MCF 10A (cell line): ENCODE data around the gene CHCHD3. TPM values are rescaled to one million over a fixed set of nuclear protein-coding genes. Genes with fewer than 3 reads are reported as not detected.

ENCODE experiments used
- BruUV-seq: library from RNA; stranded (reverse); fragments of 400-500 nt; replicated peaks from 2 replicates; lab custom pipeline; 2021; lab: Mats Ljungman, UMichigan
- CTCF ChIA-PET: fragments of 300-600 bp; sonication (Branson Sonifier 250); formaldehyde crosslinking; extraction: SDS; loops from one replicate; lab custom pipeline; 2021; ENCODE audit warnings: antibody characterized with exemption, inconsistent platforms; lab: Yijun Ruan, JAX
- POLR2A ChIA-PET: fragments of 300-600, 350-650 bp; sonication (Branson Sonifier 250); formaldehyde crosslinking; extraction: SDS; loops from one replicate; lab custom pipeline; 2020; ENCODE audit warnings: antibody characterized with exemption, inconsistent platforms; lab: Yijun Ruan, JAX
- DNase-seq: peaks from one replicate; pipeline ENCODE4 v3.0.0-alpha.2; 2018; ENCODE audit not compliant: unreplicated experiment
- H3K27ac Mint-ChIP-seq: one replicate; pipeline ENCODE4 v1.8.0; 2022; ENCODE audit warnings: mild to moderate bottlenecking, low read depth, mixed read lengths; ENCODE audit not compliant: unreplicated experiment
- H3K27me3 Mint-ChIP-seq: one replicate; pipeline ENCODE4 v1.8.0; 2022; ENCODE audit warnings: mixed read lengths; ENCODE audit not compliant: insufficient read depth, unreplicated experiment
- H3K36me3 Mint-ChIP-seq: one replicate; pipeline ENCODE4 v1.8.0; 2022; ENCODE audit warnings: mild to moderate bottlenecking, moderate library complexity, mixed read lengths; ENCODE audit not compliant: insufficient read depth, unreplicated experiment
- H3K4me1 Mint-ChIP-seq: one replicate; pipeline ENCODE4 v1.8.0; 2022; ENCODE audit warnings: mixed read lengths; ENCODE audit not compliant: insufficient read depth, unreplicated experiment
- H3K4me3 Mint-ChIP-seq: one replicate; pipeline ENCODE4 v1.8.0; 2022; ENCODE audit warnings: mild to moderate bottlenecking, moderate library complexity, mixed read lengths; ENCODE audit not compliant: unreplicated experiment
- H3K9me3 Mint-ChIP-seq: one replicate; pipeline ENCODE4 v1.8.0; 2022; ENCODE audit warnings: mixed read lengths; ENCODE audit not compliant: unreplicated experiment
- intact Hi-C: fragments of 100-400 bp; cut with micrococcal nuclease; formaldehyde crosslinking; loops from 2 replicates; pipeline ENCODE4 v1.14.1; 2022
- total RNA-seq: library from RNA; stranded (reverse); gene quantifications from 2 replicates; pipeline ENCODE4 v1.2.3, GENCODE V29; 2022
- TF ChIP-seq, protein P1 (sequence below): fragments of 200-600 bp; IDR thresholded peaks from one replicate; pipeline ENCODE4 v1.8.0; 2022; ENCODE audit warnings: antibody characterized with exemption, mild to moderate bottlenecking; ENCODE audit not compliant: unreplicated experiment

The CHCHD3 gene
- total RNA-seq, 1 experiment from 2014 or later, result 102 TPM

DNA sequence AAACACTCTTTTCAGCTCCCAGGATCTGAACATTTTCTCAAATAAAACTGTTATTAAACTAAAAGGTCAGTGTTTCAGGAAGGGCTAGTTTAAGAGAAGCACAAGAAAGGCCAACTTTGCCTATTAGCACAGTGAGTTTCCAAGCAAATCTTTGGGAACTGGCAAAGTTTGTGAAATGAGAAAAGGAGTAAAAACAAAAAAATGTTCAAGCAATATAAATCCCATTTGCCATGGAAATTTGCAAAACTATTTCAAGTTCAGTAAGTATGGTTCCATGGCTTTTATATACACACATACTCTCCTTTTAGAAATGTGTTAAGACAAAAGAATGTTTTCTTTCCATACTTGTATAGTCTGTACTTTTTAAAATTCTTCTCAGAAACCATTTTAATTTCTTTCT, 51.5 kb downstream of the CHCHD3 start:
- BruUV-seq, result no TSS peak
- no peaks in the 10 kb centered on the region for H3K36me3 Mint-ChIP-seq
- no peak overlapping the region for H3K27ac Mint-ChIP-seq
- intact Hi-C loops, result loop anchor here (5.0 kb wide), 1 partner anchor 563 kb away; no protein-coding TSS in a partner anchor
- TF ChIP-seq, protein P1, sequence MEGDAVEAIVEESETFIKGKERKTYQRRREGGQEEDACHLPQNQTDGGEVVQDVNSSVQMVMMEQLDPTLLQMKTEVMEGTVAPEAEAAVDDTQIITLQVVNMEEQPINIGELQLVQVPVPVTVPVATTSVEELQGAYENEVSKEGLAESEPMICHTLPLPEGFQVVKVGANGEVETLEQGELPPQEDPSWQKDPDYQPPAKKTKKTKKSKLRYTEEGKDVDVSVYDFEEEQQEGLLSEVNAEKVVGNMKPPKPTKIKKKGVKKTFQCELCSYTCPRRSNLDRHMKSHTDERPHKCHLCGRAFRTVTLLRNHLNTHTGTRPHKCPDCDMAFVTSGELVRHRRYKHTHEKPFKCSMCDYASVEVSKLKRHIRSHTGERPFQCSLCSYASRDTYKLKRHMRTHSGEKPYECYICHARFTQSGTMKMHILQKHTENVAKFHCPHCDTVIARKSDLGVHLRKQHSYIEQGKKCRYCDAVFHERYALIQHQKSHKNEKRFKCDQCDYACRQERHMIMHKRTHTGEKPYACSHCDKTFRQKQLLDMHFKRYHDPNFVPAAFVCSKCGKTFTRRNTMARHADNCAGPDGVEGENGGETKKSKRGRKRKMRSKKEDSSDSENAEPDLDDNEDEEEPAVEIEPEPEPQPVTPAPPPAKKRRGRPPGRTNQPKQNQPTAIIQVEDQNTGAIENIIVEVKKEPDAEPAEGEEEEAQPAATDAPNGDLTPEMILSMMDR, result no peak
- ChIA-PET POLR2A (interaction anchor here (0.6 to 0.9 kb wide), 2 partner anchors 36 to 62 kb away, joined by 3 read pairs; no protein-coding TSS in a partner anchor), CTCF (interaction anchor here (0.8 kb wide), 1 partner anchor 709 kb away, joined by 4 read pairs; no protein-coding TSS in a partner anchor)
- H3K4me3 Mint-ChIP-seq, result no peak overlapping the region
- H3K9me3 Mint-ChIP-seq, result no peaks in the 10 kb centered on the region
- no peaks in the 10 kb centered on the region for H3K4me1 Mint-ChIP-seq
- DNase-seq, result no peak
- H3K27me3 Mint-ChIP-seq, result no peaks in the 10 kb centered on the region

DNA sequence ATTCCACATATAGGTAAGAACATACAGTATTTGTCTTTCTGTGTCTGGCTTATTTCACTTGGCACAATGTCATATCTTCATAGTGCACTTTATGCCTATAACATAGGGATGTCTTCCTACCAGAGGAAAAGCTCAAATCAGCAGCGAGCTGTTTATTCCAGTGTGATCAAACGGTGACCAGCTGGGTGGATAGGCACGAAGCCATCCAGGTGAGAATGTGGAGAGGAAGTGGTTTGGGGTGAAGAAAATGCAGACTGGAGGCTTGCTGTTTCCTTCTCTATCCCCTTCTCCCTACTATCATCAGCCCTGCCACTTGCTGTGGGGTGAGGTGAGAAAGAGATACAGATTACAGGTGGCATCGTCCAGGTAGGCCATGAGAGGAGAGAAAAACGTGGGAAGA, 52.4 kb downstream of the CHCHD3 start:
- no TSS peak for BruUV-seq
- intact Hi-C loops, result no loop called here
- ChIA-PET CTCF (interaction anchor here (0.6 kb wide), 1 partner anchor 38 kb away, joined by 4 read pairs; no protein-coding TSS in a partner anchor), POLR2A (interaction anchor here (0.6 to 0.9 kb wide), 2 partner anchors 35 to 362 kb away, joined by 3 read pairs; no protein-coding TSS in a partner anchor)
- H3K27me3 Mint-ChIP-seq, result no peaks in the 10 kb centered on the region
- no peak overlapping the region for H3K4me3 Mint-ChIP-seq
- H3K9me3 Mint-ChIP-seq, result no peaks in the 10 kb centered on the region
- H3K27ac Mint-ChIP-seq, result peak overlapping the region; percentile 8
- DNase-seq, result no peak
- TF ChIP-seq, protein P1, result no peak
- H3K4me1 Mint-ChIP-seq, result no peaks in the 10 kb centered on the region
- no peaks in the 10 kb centered on the region for H3K36me3 Mint-ChIP-seq

DNA sequence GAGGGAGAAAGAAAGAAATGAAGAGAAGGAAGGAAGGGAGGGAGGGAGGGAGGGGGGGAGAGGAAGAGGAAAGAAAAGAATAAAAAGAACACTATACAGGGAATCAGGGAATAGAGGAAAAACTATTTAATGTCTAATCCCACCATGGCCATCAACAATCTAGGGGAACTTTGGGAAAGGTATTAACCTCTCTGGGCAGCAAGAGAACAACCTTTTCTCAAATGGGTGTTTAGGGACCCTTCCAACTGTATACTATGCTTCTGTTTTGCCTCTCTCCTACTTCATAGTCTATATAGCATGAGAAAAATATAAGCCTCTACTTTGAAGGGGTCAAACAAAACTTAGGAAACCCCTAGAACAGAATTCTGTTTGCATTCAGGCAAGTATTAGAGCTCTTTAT, 54.5 kb downstream of the CHCHD3 start:
- peaks cover 7% of the 10 kb centered on the region for H3K36me3 Mint-ChIP-seq
- H3K27ac Mint-ChIP-seq, result no peak overlapping the region
- H3K4me3 Mint-ChIP-seq, result no peak overlapping the region
- no peaks in the 10 kb centered on the region for H3K4me1 Mint-ChIP-seq
- no peak for DNase-seq
- no peaks in the 10 kb centered on the region for H3K27me3 Mint-ChIP-seq
- intact Hi-C loops, result no loop called here
- ChIA-PET POLR2A (no interaction called here), CTCF (no interaction called here)
- TF ChIP-seq, protein P1, result no peak
- no peaks in the 10 kb centered on the region for H3K9me3 Mint-ChIP-seq
- BruUV-seq, result no TSS peak

DNA sequence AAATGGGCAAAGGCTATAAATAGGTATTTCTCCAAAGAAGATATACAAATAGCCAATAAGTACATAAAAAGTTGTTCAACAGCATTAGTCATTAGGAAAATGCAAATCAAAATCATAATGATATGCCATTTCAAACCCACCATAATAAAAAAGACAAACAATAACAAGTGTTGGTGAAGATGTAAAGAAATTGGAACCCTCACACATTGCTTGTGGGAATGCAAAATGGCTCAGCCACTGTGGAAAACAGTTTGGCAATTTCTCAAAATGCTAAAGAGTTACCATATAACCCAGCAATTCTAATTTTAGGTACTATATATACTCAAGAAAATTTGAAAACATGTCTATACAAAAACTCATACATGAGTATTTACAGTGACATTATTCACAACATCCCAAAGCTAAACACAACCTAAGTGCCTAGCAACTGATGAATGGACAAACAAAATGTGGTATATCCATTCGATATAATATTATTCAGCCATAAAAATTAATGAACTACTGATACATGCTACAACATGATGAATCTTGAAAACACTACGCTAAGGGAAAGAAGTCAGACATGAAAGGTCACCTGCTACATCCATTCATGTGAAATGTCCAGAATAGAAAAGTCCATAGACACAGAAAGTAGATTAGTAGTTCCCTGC, 55.6 kb downstream of the CHCHD3 start:
- intact Hi-C loops, result no loop called here
- TF ChIP-seq, protein P1, result no peak
- Mint-ChIP-seq H3K27ac (no peak overlapping the region), H3K4me1 (no peaks in the 10 kb centered on the region), H3K36me3 (peaks cover 17% of the 10 kb centered on the region), H3K9me3 (no peaks in the 10 kb centered on the region), H3K27me3 (no peaks in the 10 kb centered on the region), H3K4me3 (no peak overlapping the region)
- CTCF ChIA-PET, result interaction anchor here (0.6 to 0.7 kb wide), 2 partner anchors 16 to 17 kb away, joined by 4 read pairs; no protein-coding TSS in a partner anchor
- BruUV-seq, result no TSS peak
- DNase-seq, result no peak
- POLR2A ChIA-PET, result no interaction called here
